Measurements from ENCODE around the gene PIP4K2B. TPM values are rescaled to one million over a fixed set of nuclear protein-coding genes. Genes with fewer than 3 reads are reported as not detected.

PIP4K2B gene
- total and polyA plus RNA-seq, 9 of the 15 experiments (the other 6 are each of a cell fraction or from before 2014, with no cell fraction given), result 3.7 to 29.9 (median 23.0) TPM

- TF ChIP-seq RERE (CRISPR knock-in tag; IDR thresholded peaks at IDR 0.05; ENCODE audit: borderline replicate concordance), result no peak
- TF ChIP-seq L3MBTL2 (IDR thresholded peaks at IDR 0.05), result 0 out of 2 replicates have a peak, but pooled peaks have one; percentile 22
- TF ChIP-seq HOXB6 (CRISPR knock-in tag; IDR thresholded peaks at IDR 0.05; ENCODE audit: borderline replicate concordance), result no peak
- TF ChIP-seq CREBBP (IDR thresholded peaks at IDR 0.05; ENCODE audit: low read depth, low read length), result no peak
- no peak for TF ChIP-seq BCOR (IDR thresholded peaks at IDR 0.05)
- 0 out of 2 replicates have a peak, but pooled peaks have one; percentile 32 for TF ChIP-seq FOXM1 (IDR thresholded peaks at IDR 0.05; ENCODE audit: low read depth)
- no peak for TF ChIP-seq FOXM1 (CRISPR knock-in tag; IDR thresholded peaks at IDR 0.05; ENCODE audit: low read depth)
- peak; percentile 53; the same call in 1 of the 2 replicates for TF ChIP-seq GTF2E2 (tag; IDR thresholded peaks at IDR 0.05)
- TF ChIP-seq SOX6 (IDR thresholded peaks at IDR 0.05), result 0 out of 2 replicates have a peak, but pooled peaks have one; percentile 36
- TF ChIP-seq ZNF57 (CRISPR knock-in tag; IDR thresholded peaks at IDR 0.05), result no peak
- no peak for TF ChIP-seq ZNF644 (tag; IDR thresholded peaks at IDR 0.05; ENCODE audit: low read depth)
- no peak for TF ChIP-seq MITF (IDR thresholded peaks at IDR 0.05)
- no peak for TF ChIP-seq ZNF354B (CRISPR knock-in tag; IDR thresholded peaks at IDR 0.05)
- TF ChIP-seq SNIP1 (IDR thresholded peaks at IDR 0.05; ENCODE audit: low read depth), result no peak
- no peak for TF ChIP-seq ARID3B (CRISPR knock-in tag; IDR thresholded peaks at IDR 0.05; ENCODE audit: borderline replicate concordance)
- peak; percentile 80; the same call in 1 of the 2 replicates for TF ChIP-seq RFX7 (CRISPR knock-in tag; IDR thresholded peaks at IDR 0.05)
- TF ChIP-seq NR2C1 (IDR thresholded peaks at IDR 0.05), result no peak; the same call in 1 of the 2 replicates
- no peak for TF ChIP-seq NR2C1 (tag; IDR thresholded peaks at IDR 0.05)
- TF ChIP-seq BRCA1 (IDR thresholded peaks at IDR 0.05), result no peak
- TF ChIP-seq BRCA1 (CRISPR knock-in tag; IDR thresholded peaks at IDR 0.05), result no peak
These were observed at the start of gene PIP4K2B (continued) for GRCh38 chr17:38799501-38800236.
